WERI-Rb-1 (cell line): ENCODE results near the gene CCDC201.
A peak's percentile ranks its signal among the peaks of the same experiment; 100 is the strongest.

ENCODE experiments used
- DNase-seq: peaks from one replicate; pipeline ENCODE4 v3.0.0-alpha.2; 2020
- H3K27ac ChIP-seq: fragments of 250-450 bp; sonication (Bioruptor Pico); 2 replicates; pipeline ENCODE4 v1.5.1; 2020; ENCODE audit warnings: mild to moderate bottlenecking, moderate library complexity
- H3K27me3 ChIP-seq: fragments of 250-450 bp; sonication (Bioruptor Pico); 2 replicates; pipeline ENCODE4 v1.5.1; 2021; ENCODE audit warnings: mild to moderate bottlenecking, low read depth, moderate library complexity; ENCODE audit not compliant: insufficient read depth, severe bottlenecking
- H3K36me3 ChIP-seq: fragments of 250-450 bp; sonication (Bioruptor Pico); 2 replicates; pipeline ENCODE4 v1.5.1; 2020; ENCODE audit warnings: mild to moderate bottlenecking, moderate library complexity
- H3K4me3 ChIP-seq: 2 replicates; pipeline ENCODE4 v1.5.1; 2011; ENCODE audit warnings: low read depth, mild to moderate bottlenecking, control low read depth, low read length
- H3K9me3 ChIP-seq: fragments of 250-450 bp; sonication (Bioruptor Pico); 2 replicates; pipeline ENCODE4 v1.5.1; 2021; ENCODE audit warnings: mild to moderate bottlenecking, moderate library complexity; ENCODE audit not compliant: severe bottlenecking
- TF ChIP-seq, protein P1 (sequence below): IDR thresholded peaks from 2 replicates; pipeline ENCODE4 v1.5.1; 2011; ENCODE audit warnings: low read depth, mild to moderate bottlenecking, control low read depth, inconsistent platforms, low read length

Gene CCDC201

DNA sequence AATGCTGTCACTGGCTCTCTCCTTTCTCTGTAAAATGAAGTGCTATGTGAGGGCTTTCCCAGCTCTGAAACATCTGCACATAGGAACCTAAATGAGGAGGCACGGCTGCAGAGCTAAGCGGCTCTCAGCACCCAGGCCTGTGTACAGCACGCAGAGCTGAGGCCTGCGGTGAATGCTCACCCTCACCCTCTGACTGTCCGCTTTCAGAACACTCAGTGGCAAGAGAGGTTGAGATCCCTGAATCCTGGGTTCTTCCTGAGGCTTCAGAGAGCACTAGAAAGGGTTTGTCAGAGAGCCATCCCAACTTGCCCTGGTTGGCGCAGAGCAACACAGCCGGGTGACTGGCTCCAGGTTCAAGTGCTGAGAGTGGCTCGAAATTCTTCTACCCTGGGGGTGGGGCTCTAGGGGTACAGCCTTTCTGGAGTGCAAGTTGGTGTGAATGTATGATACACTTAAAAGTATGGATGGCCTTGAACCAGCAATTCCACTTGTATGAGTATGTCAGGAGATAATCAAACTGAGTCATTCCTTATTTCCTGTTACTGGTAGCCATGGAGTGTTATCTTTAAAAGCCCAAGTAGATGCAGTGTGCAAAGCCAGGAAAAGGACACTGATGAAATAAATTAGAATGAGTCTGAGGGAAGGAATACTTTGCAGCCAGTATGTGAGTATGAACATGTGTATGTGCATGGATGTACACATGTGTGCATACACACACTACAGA is 1.7 kb upstream of the CCDC201 start:
- no peak overlapping the region for H3K27ac ChIP-seq
- H3K4me3 ChIP-seq, result no peak overlapping the region
- peaks cover 7% of the 10 kb centered on the region for H3K9me3 ChIP-seq
- TF ChIP-seq, protein P1, sequence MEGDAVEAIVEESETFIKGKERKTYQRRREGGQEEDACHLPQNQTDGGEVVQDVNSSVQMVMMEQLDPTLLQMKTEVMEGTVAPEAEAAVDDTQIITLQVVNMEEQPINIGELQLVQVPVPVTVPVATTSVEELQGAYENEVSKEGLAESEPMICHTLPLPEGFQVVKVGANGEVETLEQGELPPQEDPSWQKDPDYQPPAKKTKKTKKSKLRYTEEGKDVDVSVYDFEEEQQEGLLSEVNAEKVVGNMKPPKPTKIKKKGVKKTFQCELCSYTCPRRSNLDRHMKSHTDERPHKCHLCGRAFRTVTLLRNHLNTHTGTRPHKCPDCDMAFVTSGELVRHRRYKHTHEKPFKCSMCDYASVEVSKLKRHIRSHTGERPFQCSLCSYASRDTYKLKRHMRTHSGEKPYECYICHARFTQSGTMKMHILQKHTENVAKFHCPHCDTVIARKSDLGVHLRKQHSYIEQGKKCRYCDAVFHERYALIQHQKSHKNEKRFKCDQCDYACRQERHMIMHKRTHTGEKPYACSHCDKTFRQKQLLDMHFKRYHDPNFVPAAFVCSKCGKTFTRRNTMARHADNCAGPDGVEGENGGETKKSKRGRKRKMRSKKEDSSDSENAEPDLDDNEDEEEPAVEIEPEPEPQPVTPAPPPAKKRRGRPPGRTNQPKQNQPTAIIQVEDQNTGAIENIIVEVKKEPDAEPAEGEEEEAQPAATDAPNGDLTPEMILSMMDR, result no peak
- no peaks in the 10 kb centered on the region for H3K27me3 ChIP-seq
- H3K36me3 ChIP-seq, result no peaks in the 10 kb centered on the region
- DNase-seq, result no peak

DNA sequence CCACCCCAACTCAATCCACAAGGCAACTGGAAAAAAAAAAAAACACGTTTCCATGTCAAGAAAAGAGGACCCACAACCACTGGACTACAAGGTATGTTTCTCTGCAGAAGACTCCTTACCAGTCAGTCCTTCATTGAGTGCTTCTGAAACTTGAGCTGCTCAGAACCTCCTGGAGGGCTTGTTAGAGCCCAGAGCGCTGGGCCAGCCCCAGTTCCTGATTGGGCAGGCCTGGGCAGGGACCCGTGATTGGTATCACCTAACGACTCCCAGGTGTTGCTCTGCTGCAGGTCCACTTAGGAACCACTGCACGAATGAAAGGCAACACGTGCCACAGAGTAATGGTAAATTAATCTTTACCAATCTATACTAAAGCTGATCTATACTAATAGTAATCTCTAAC is 473 bp upstream of the CCDC201 start:
- no peak for DNase-seq
- Histone ChIP-seq H3K27ac (no peak overlapping the region), H3K36me3 (no peaks in the 10 kb centered on the region), H3K9me3 (no peaks in the 10 kb centered on the region), H3K4me3 (no peak overlapping the region), H3K27me3 (no peaks in the 10 kb centered on the region)
- TF ChIP-seq, protein P1, result no peak

DNA sequence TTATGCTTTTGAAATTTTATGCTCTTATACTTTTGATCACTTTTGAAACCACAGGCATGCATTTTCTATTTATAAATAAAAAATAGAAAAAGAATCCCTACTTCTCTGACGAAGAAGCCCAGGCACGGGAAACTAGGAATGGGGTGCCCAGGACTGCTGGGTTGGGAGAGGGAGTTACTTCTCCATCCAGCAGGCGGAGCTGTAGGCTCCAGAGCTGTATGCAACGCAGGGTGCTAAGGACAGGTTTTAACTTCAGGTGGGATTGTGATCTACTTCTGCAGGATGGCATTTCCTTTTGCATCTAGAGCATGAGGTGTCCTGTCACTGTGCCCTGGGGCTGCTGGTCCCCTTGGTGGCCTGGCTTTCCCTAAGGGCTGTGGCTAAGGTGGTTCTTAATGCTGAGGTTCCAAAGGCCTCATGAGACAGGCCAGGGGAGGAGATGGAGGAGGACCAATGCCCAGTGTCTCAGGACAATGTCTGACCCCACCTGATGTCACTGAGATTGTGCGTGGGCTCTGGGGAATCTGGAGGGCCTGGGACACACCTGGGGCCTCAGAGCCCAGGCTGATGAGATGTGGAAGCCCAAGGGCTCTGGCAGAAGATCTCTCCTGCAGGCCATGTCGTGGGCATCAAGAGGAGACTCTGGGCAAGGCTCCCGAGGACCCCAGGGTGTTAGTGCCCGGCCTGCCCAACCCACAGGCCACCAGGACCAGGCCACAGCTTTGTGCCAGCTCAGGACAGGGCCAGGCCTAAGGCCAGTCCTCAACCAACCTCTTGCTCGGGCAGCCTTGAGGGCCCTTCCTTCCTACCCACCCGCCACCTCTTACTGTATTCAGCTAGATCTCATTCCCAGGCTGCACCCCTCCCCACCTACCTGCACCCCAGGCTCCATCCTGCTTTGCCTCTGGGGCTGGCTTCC is 507 bp downstream of the CCDC201 start:
- H3K27me3 ChIP-seq, result no peaks in the 10 kb centered on the region
- no peak overlapping the region for H3K27ac ChIP-seq
- TF ChIP-seq, protein P1, result peak; percentile 58; the same call in 1 of the 2 replicates
- H3K36me3 ChIP-seq, result no peaks in the 10 kb centered on the region
- H3K9me3 ChIP-seq, result no peaks in the 10 kb centered on the region
- no peak overlapping the region for H3K4me3 ChIP-seq
- no peak for DNase-seq

DNA sequence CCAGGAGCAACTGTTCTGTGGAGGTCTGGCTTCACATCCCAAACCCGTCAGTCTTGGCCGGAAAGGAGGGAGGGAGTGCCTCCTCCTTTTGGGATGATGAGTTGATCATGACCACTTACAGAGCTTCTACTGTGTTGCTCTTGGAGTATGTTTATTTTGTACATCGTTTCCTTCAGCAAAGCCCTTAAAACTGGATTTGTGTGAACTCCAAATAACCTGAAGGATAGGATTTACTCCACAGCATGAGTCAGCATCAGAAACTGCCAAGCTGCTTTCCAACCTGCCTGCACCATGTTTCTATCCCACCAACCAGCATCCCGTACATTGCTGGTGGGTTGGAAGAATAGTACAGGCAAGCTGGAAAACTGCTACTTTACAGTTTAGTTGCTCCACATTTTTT is 3.5 kb downstream of the CCDC201 start:
- no peaks in the 10 kb centered on the region for H3K9me3 ChIP-seq
- no peaks in the 10 kb centered on the region for H3K27me3 ChIP-seq
- no peaks in the 10 kb centered on the region for H3K36me3 ChIP-seq
- H3K4me3 ChIP-seq, result no peak overlapping the region
- DNase-seq, result no peak
- TF ChIP-seq, protein P1, result no peak
- H3K27ac ChIP-seq, result no peak overlapping the region

DNA sequence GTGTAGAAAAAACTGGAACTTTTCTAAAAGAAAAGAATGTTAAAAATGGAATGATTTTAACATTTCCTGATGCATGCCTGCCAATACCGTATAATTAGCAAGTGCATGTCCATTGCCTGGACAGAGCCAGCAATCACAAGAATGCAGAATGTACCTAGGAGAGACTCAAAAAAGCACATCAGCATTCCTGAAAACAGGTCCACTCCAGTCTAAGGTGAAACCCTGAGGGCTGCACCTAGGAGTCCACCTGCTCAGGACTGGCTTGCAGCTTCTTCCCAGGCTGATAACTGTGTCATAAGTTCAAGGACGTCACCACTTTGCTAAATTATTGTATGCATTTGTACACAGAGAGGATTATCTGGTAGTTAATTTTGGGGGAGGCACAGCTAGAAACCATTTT is 5.4 kb downstream of the CCDC201 start:
- TF ChIP-seq, protein P1, result no peak
- Histone ChIP-seq H3K27me3 (no peaks in the 10 kb centered on the region), H3K27ac (no peak overlapping the region), H3K9me3 (no peaks in the 10 kb centered on the region), H3K4me3 (no peak overlapping the region), H3K36me3 (no peaks in the 10 kb centered on the region)
- no peak for DNase-seq
